ENCODE measurements around the gene MGAT4A. TPM values are rescaled to one million over a fixed set of nuclear protein-coding genes. Genes with fewer than 3 reads are reported as not detected.
A peak's percentile ranks its signal among the peaks of the same experiment; 100 is the strongest.

Gene MGAT4A
- polyA plus RNA-seq, 2 of the 4 experiments (the other 2 are of a cell fraction), result 0.61 to 2.6 TPM

- no peak for TF ChIP-seq CHD4 (IDR thresholded peaks at IDR 0.05; ENCODE audit: borderline replicate concordance)
- TF ChIP-seq TFCP2L1 (CRISPR knock-in tag; IDR thresholded peaks at IDR 0.05), result no peak
- no peak for TF ChIP-seq NFE2L2 (conservative IDR thresholded peaks at IDR 0.05; ENCODE audit: low read length)
- TF ChIP-seq NPAS2 (CRISPR knock-in tag; IDR thresholded peaks at IDR 0.05; ENCODE audit: borderline replicate concordance), result no peak
- no peak for TF ChIP-seq FOSB (CRISPR knock-in tag; IDR thresholded peaks at IDR 0.05)
These were observed 153.6 kb downstream of the MGAT4A start (continued) for GRCh38 chr2:98577313-98577712.

GRCh38 chr2:98576666-98577312, 154.1 kb downstream of the MGAT4A start:
- WGBS (ENCODE audit: missing lambda C conversion rate), result 97% methylated on average over 12 of the region's 22 CpGs
- ATAC-seq, result peak in 1 of 2 experiments; percentile 20; a peak in 2 of 6 replicates
- TF ChIP-seq PHF8 (IDR thresholded peaks at IDR 0.05; ENCODE audit: borderline replicate concordance, low read depth) (no peak), RCOR1 (IDR thresholded peaks at IDR 0.05; ENCODE audit: low read depth, low read length) (no peak)
- H3K4me2 ChIP-seq, result no peak overlapping the region
- no peaks in the 10 kb centered on the region for H3K9me3 ChIP-seq
- ChIA-PET POLR2A (no interaction called here), CTCF (interaction anchor here (1.2 to 1.8 kb wide), 2 partner anchors 161 to 164 kb away, joined by 5 to 7 read pairs; no protein-coding TSS in a partner anchor)
- no peak overlapping the region for H3K27ac ChIP-seq
- H3K4me1 ChIP-seq, result no peaks in the 10 kb centered on the region
- H3K4me3 ChIP-seq, result no peak overlapping the region
- FAIRE-seq, result no peak
- no peak for DNase-seq (ENCODE audit: low read depth in 1 of 2, low spot score in 1 of 2)

- Histone ChIP-seq H3K4me1 (no peaks in the 10 kb centered on the region), H3K9me3 (no peaks in the 10 kb centered on the region), H3K27ac (no peak overlapping the region), H3K4me3 (no peak overlapping the region), H3K4me2 (no peak overlapping the region)
- POLR2A ChIA-PET, result no interaction called here
- FAIRE-seq (no peak), DNase-seq (ENCODE audit: low read depth in 1 of 2, low spot score in 1 of 2) (no peak), ATAC-seq (no peak)
- WGBS (ENCODE audit: missing lambda C conversion rate), result 87% methylated on average over 10 of the region's 13 CpGs
- TF ChIP-seq RCOR1 (IDR thresholded peaks at IDR 0.05; ENCODE audit: low read depth, low read length) (no peak), JUNB (IDR thresholded peaks at IDR 0.05) (no peak), MAZ (IDR thresholded peaks at IDR 0.05; ENCODE audit: borderline replicate concordance, low read depth, low read length) (no peak), FOSB (CRISPR knock-in tag; IDR thresholded peaks at IDR 0.05) (no peak), NR3C1 (IDR thresholded peaks at IDR 0.05) (no peak), HOXB13 (CRISPR knock-in tag; IDR thresholded peaks at IDR 0.05; ENCODE audit: low read depth) (no peak), CBX2 (IDR thresholded peaks at IDR 0.05; ENCODE audit: borderline replicate concordance, low read depth) (no peak), EHF (CRISPR knock-in tag; IDR thresholded peaks at IDR 0.05) (no peak), ZNF302 (CRISPR knock-in tag; IDR thresholded peaks at IDR 0.05) (no peak), ESRRA (IDR thresholded peaks at IDR 0.05; ENCODE audit: borderline replicate concordance, low read length) (no peak), REST (IDR thresholded peaks at IDR 0.05) (no peak), ZC3H11A (IDR thresholded peaks at IDR 0.05) (no peak), POLR2A (IDR thresholded peaks at IDR 0.05; ENCODE audit: low read length) (no peak)
- CTCF ChIA-PET, result interaction anchor here (5.1 kb wide), 1 partner anchor 161 kb away, joined by 16 read pairs; no protein-coding TSS in a partner anchor
These were observed 157.5 kb downstream of the MGAT4A start for GRCh38 chr2:98573426-98573825.

GRCh38 chr2:98572676-98573075, 158.3 kb downstream of the MGAT4A start:
- Histone ChIP-seq H3K4me2 (no peak overlapping the region), H3K27ac (no peak overlapping the region), H3K9me3 (no peaks in the 10 kb centered on the region), H3K4me1 (no peaks in the 10 kb centered on the region), H3K4me3 (no peak overlapping the region)
- ATAC-seq (no peak), DNase-seq (ENCODE audit: low read depth in 1 of 2, low spot score in 1 of 2) (no peak), FAIRE-seq (no peak)
- ChIA-PET POLR2A (no interaction called here), CTCF (interaction anchor here (2.4 to 5.1 kb wide), 2 partner anchors 12 to 160 kb away, joined by 9 to 16 read pairs; no protein-coding TSS in a partner anchor)
- TF ChIP-seq, protein P1, sequence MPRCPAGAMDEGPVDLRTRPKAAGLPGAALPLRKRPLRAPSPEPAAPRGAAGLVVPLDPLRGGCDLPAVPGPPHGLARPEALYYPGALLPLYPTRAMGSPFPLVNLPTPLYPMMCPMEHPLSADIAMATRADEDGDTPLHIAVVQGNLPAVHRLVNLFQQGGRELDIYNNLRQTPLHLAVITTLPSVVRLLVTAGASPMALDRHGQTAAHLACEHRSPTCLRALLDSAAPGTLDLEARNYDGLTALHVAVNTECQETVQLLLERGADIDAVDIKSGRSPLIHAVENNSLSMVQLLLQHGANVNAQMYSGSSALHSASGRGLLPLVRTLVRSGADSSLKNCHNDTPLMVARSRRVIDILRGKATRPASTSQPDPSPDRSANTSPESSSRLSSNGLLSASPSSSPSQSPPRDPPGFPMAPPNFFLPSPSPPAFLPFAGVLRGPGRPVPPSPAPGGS (IDR thresholded peaks at IDR 0.05), result no peak
- TF ChIP-seq HEYL (CRISPR knock-in tag; IDR thresholded peaks at IDR 0.05), result no peak
- no peak for TF ChIP-seq POLR2AphosphoS2 (conservative IDR thresholded peaks at IDR 0.05; ENCODE audit: low read length)
- TF ChIP-seq NPAS2 (CRISPR knock-in tag; IDR thresholded peaks at IDR 0.05; ENCODE audit: borderline replicate concordance), result no peak
- 91% methylated on average over 15 of the region's 15 CpGs for WGBS (ENCODE audit: missing lambda C conversion rate)

Measured in A549 (cell line).